IPS-NIHi7 (cell line): ENCODE data around the gene TTC21A.

Experiments
- DNase-seq: peaks from one replicate; pipeline ENCODE4 v3.0.0; 2012; ENCODE audit warnings: mixed read lengths; ENCODE audit errors: extremely low spot score

Gene TTC21A

GRCh38 chr3:39114456-39114855 lies 7.0 kb downstream of the TTC21A start:
- no peak for DNase-seq

- DNase-seq, result no peak
Observed at GRCh38 chr3:39115870-39116269, 8.4 kb downstream of the TTC21A start.

DNA sequence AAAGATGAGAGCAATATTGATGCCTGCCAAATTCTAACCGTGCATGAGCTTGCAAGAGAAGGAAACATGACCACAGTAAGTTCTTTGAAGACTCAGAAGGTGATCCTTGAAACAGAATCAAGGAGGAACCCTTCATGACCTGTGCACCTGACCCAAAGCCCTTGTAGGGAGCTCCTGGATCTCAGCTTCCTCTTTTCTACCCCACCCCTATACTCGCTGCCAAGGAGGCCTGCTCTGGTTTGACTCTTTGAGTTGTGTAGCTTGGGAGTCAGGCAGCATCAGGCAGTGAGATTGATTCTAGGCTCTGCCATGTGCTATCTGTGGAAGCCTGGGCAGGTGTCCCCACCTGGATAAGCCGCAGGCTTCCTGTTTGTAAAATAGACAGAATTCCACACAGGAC lies 10.6 kb downstream of the TTC21A start:
- DNase-seq, result no peak

- DNase-seq, result no peak
Observed at GRCh38 chr3:39118931-39119660, 11.6 kb downstream of the TTC21A start.

DNA sequence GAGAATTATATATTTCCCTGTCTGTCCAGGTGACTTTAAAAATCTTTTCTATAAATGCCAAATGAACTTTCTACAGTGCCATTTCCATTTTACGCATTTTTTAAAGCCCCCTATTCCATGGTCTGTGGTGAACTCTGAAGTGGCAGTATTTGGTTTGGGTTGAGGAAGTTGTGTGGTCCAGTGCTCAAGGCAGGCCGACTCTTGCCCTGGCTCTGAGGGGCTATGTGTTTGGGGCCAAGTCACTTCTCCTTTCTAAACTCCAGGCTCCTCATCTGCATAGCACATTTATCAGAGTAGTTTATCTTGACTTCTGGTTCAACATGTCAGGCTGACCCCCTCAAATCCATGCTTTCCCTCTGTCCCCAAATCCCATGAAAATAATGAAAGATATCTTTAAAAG lies 14.1 kb downstream of the TTC21A start:
- DNase-seq, result no peak

DNA sequence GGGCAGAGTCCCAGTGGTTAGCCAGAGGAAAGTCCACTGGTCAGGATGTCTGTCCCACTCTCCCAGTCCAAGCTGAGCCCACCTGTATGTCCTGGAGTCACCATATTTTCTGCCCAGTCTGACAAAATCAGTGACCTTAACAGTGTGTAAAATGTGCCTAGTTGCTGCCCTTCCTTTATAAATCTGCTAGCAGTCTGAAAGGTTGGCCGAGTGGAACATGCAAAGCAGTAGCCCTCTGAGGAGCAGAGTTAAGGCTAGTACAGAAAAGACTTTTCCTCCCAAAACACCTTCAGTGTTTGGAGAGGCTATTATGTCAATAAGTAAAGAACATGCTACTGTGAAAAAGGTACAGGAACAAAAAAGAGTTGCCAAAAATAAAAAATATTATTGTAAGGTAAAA lies 15.3 kb downstream of the TTC21A start:
- no peak for DNase-seq

DNA sequence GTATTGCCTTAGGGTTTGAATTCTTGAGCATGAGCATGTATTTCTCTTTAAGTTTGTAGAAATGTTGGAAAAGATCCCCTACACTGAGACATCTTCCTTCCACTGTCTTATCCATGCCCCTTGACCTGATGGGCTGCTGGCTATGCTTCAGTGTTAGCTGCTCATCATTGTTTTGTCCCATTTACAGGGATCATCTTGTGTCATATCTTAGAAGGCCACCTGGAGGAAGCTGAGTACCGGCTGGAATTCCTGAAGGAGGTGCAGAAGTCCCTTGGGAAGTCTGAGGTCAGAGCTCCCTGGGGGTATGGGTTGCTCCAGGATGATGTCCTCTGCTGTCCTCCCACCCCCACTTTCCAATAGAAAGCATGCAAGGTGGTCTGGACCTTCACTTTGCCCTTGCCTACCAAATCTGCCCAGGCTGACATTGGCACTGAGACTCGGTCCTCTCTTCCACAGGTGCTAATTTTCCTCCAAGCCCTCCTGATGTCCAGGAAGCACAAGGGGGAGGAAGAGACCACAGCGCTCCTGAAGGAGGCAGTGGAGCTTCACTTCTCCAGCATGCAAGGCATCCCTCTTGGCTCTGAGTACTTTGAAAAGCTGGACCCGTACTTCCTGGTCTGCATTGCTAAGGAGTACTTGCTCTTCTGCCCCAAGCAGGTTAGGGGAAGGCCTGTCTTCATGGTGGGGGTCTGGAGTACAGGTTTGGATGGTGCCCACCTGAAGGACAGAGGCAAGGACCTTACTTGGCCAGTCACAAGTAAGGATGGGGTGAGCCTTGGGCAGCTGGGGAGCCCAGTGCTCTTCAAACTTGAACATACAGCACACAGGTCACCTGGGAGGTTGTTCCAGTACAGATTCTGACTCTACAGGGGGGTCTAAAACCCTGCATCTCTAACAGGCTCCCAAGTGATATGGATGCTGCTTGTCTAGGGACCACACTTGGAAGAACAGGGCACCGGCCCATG lies 17.7 kb downstream of the TTC21A start:
- peak; percentile 72 for DNase-seq

DNA sequence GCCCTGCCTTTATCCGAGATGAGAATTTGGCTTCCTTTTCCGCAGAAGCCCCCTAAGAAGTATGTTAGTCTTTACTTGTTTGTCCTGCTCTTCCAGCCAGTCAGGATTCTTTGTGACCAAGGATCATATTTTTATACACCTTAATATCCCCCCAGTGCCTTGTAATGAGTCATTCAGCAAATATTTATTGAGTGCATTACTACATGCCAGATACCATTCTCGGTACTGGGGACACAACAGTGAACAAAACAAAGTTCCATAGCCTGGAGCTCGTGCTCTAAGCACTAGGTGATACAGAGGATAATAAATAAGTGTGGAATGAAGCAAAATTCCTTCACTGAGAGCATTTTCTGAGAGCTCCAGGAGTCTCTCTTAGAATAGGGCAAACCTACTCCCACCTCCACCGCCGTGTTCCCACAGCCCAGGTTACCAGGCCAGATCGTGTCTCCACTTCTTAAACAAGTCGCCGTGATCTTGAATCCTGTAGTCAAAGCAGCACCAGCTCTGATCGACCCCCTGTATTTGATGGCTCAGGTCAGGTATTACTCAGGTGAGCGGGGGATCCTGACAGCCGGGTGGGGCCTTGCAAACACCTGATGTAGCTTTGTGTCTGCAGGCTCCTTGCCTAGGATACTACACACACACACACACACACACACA lies 18.5 kb downstream of the TTC21A start:
- no peak for DNase-seq

GRCh38 chr3:39126532-39127071 lies 19.1 kb downstream of the TTC21A start:
- DNase-seq, result peak; percentile 69

DNA sequence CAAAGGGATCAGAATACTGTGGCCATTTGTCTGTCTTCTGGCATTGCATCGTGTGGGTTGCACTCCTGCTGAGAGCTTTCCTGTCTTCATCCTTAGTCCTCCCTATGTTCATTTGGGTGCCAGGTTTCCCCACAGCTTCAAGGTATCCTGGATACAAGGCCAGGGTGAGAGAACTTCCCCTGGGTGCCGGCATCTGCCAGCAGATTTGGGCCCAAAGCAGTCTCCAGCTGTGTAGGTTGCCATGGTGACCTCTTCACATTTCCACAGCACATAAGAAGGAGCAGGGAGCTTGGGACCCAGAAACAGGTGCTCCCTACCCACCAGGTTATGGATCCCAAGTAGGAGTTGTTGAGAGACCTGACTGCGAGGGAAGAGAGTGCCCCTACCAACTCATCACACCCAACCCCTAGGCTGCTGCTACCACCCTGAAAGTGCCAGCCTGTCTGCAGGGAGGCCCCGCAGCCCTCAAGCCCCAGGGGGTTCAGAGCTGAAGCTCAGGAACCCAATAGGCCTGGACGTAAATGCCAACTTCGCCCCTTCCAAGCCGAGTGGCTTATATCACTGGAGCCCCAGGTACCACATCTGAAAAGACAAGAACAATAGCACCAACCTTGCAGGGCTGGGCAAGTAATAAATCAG lies 19.9 kb downstream of the TTC21A start:
- DNase-seq, result no peak

DNA sequence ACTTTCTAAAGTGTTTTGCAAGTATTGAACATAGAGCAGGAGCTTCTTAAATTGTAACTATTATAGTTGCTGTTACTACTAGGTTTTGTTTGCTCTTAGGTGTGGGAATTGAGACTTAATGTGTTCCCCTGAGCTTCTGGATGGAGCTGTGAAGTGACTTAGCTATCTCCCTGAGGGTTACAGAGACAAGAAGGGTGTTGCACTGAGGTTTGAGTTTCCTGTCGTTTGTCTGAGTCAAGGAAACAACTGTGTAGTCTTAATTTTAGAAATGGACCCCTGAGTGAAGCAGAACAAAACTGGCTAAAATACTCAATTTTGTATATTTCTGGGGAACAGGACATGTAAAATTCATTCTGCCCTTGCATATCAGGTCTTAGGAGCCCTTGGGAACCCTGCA lies 20.4 kb downstream of the TTC21A start:
- DNase-seq, result no peak

DNA sequence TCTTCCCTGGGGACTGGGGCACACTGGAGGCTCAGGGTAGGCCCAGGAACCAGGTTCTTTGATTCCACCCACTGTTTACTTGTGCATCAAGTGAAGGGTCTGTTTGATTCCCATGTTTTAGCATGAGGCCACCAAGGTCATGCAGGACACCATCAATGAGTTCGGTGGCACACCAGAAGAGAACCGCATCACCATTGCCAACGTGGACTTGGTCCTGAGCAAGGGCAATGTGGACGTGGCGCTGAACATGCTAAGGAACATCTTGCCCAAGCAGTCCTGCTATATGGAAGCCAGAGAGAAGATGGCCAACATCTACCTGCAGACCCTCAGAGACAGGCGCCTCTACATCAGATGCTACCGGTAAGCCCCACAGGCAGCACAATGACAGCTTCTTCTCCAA lies 21.5 kb downstream of the TTC21A start:
- DNase-seq, result no peak

DNA sequence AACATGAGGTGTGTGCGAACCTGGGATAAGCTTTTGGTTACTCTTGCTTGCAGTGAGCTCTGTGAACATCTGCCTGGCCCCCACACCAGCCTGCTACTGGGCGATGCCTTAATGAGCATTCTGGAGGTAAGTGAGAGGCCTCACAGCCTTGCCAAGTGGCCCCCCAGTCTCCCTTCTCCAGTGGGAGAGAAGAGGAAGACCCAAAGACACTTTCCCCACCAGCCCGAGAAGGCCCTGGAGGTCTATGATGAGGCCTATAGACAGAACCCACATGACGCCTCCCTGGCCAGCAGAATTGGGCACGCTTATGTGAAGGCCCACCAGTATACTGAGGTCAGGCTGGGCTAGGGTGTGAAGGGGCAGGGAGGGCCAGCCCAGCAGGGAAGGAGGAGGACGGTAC lies 22.5 kb downstream of the TTC21A start:
- DNase-seq, result no peak

GRCh38 chr3:39130693-39131265 lies 23.3 kb downstream of the TTC21A start:
- DNase-seq, result no peak

DNA sequence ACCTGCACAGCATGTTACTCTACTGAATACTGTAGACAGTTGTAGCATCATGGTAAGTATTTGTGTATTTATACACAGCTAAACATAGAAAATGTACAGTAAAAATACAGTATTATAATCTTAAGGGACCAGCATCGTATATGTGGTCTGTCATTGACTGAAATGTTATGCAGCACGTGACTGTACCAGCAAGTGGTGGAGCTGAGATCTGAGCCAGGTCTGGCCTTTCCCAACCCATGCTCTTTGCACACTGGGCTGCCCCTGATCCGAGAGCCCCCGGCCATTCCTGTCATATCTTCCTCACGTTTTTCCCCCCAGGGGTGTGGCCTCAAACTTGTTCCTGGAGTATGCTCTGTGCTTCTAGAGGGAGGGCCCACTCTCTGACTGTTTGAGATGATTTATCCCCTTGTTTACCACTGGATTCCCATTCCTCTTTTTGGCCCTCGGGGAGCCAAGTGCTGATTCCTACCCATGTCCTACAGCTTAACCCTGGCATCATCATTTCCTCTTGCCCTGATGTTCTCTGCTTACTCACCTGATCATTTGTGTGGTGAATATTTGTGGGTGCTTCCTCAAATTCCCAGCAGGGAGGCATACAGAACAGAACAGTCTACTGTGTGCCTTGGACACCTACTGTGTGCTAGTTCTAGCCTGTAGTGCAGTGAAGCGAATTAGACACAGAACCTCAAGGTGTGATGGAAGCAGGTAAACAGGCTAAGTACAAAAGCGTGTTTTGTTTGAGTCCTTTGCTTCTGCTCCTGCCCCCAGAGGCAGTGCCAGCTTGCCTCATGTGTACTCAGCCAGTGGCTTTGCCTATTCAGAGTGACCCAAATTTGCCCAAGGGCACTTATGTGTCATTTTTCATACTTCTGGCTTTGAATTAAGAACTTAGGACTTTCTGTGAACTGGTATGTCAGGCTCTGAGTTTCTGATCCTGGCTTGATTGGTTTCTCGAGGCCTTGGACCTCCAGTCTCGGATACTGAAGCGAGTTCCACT lies 24.9 kb downstream of the TTC21A start:
- no peak for DNase-seq

- DNase-seq, result no peak
Observed at GRCh38 chr3:39133093-39133490, 25.6 kb downstream of the TTC21A start.

DNA sequence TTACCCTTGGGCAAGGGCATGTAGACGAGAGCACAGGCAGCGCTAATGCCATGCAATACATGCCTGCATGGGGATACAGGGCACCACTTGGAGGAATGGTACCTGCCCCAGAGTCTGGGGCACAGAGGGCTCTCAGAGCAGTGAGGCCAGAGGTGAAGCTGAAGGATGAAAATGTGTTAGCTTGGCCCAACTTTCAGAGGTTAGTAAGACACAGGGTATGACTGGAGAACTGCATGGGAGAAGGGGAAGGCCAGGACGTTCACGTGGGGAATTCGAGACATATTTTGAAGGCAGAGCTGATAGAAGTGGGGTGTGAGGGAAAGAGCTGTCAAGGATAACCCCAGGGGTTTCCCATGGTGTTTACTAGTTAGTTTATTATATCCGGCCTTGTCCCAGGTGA lies 26.3 kb downstream of the TTC21A start:
- no peak for DNase-seq

GRCh38 chr3:39134305-39134704 lies 26.8 kb downstream of the TTC21A start:
- DNase-seq, result no peak

GRCh38 chr3:39135170-39135805 lies 27.8 kb downstream of the TTC21A start:
- DNase-seq, result no peak
